B cell (primary cell): ENCODE measurements around the gene PIH1D1. TPM values are rescaled to one million over a fixed set of nuclear protein-coding genes. Genes with fewer than 3 reads are reported as not detected.
A peak's percentile ranks its signal among the peaks of the same experiment; 100 is the strongest.

Experiments
- ATAC-seq: fragments of 200-7000 bp; cut with Tn5 transposase; one replicate; pipeline ENCODE4 v1.10.0; 2021; ENCODE audit warnings: low read depth, mild to moderate bottlenecking, moderate number of reproducible peaks, moderate library complexity
- CTCF ChIA-PET: fragments of 350-600 bp; sonication (Branson Sonifier 250); formaldehyde crosslinking; loops from one replicate; lab custom pipeline; 2021; ENCODE audit warnings: antibody characterized with exemption, inconsistent platforms; lab: Charles Lee
- POLR2A ChIA-PET: fragments of 350-600 bp; sonication (Branson Sonifier 250); formaldehyde crosslinking; loops from one replicate; lab custom pipeline; 2021; ENCODE audit warnings: antibody characterized with exemption; lab: Charles Lee
- DNase-seq: peaks from one replicate; pipeline ENCODE4 v3.0.0; 2013
- H2AFZ ChIP-seq: 2 replicates; pipeline ENCODE4 v1.6.1; 2012; ENCODE audit warnings: mild to moderate bottlenecking, low read depth, low read length; ENCODE audit not compliant: insufficient read depth, poor library complexity, severe bottlenecking
- H3K27ac ChIP-seq, 2 donors: 1 replicate in 1 of 2; 2 replicates in 1 of 2; pipeline ENCODE4 v1.5.1; 2012 to 2013; ENCODE audit warnings: low read length in 2 of 2, mild to moderate bottlenecking in 2 of 2, moderate library complexity in 1 of 2
- H3K27me3 ChIP-seq, 4 experiments: fragments of 200-600 bp in 1 of 4; sonication (generic) in 1 of 4; replicated peaks in 1 of 4; 1 replicate in 2 of 4; 2 replicates in 2 of 4; pipeline versions ENCODE4 v1.6.1 to v1.7.0; 2013 to 2016; ENCODE audit warnings: low read length in 3 of 4, mild to moderate bottlenecking in 2 of 4, mixed read lengths in 1 of 4, moderate library complexity in 1 of 4; ENCODE audit not compliant: insufficient read depth in 4 of 4, control insufficient read depth in 3 of 4; ENCODE audit errors: control extremely low read depth in 1 of 4
- H3K36me3 ChIP-seq, 2 experiments: replicated peaks in 1 of 2; 1 replicate in 1 of 2; 2 replicates in 1 of 2; pipeline versions ENCODE4 v1.6.1 to v1.7.1; 2013; ENCODE audit warnings: low read length in 1 of 2; ENCODE audit not compliant: insufficient read depth in 2 of 2, control insufficient read depth in 1 of 2; ENCODE audit errors: control extremely low read depth in 1 of 2, extremely low read depth in 1 of 2
- H3K4me1 ChIP-seq, 2 donors: fragments of 200-600 bp in 1 of 2; sonication (generic) in 1 of 2; 1 replicate in 1 of 2; 2 replicates in 1 of 2; pipeline versions ENCODE4 v1.5.1 to v1.6.1; 2013 to 2017; ENCODE audit warnings: low read length in 2 of 2; ENCODE audit not compliant: control insufficient read depth in 2 of 2, insufficient read depth in 2 of 2
- H3K4me2 ChIP-seq: replicated peaks from 2 replicates; pipeline ENCODE3; 2012; ENCODE audit warnings: mild to moderate bottlenecking, low read depth, low read length; ENCODE audit not compliant: poor library complexity, severe bottlenecking
- H3K4me3 ChIP-seq, 5 experiments: fragments of 200-600 bp in 1 of 5; sonication (generic) in 1 of 5; 1 replicate in 3 of 5; 2 replicates in 2 of 5; pipeline versions ENCODE4 v1.5.1 to v1.7.0; 2011 to 2016; ENCODE audit warnings: low read length in 4 of 5, mild to moderate bottlenecking in 4 of 5, low read depth in 2 of 5, control low read depth in 1 of 5, moderate library complexity in 1 of 5; ENCODE audit not compliant: insufficient read depth in 1 of 5; ENCODE audit errors: control extremely low read depth in 1 of 5, extremely low read depth in 1 of 5
- H3K79me2 ChIP-seq: fragments of 200-600 bp; sonication (generic); one replicate; pipeline ENCODE4 v1.6.0; 2016; ENCODE audit warnings: low read length; ENCODE audit not compliant: control insufficient read depth, insufficient read depth
- H3K9ac ChIP-seq: fragments of 200-600 bp; sonication (generic); 2 replicates; pipeline ENCODE4 v1.6.1; 2017; ENCODE audit warnings: mild to moderate bottlenecking, low read length, moderate library complexity
- H3K9me3 ChIP-seq, 3 donors: one replicate each; pipeline versions ENCODE4 v1.6.1 to v1.7.1; 2013; ENCODE audit warnings: low read length in 2 of 3; ENCODE audit not compliant: control insufficient read depth in 2 of 3, insufficient read depth in 1 of 3; ENCODE audit errors: control extremely low read depth in 1 of 3
- H4K20me1 ChIP-seq: 2 replicates; pipeline ENCODE4 v1.6.0; 2012; ENCODE audit warnings: mild to moderate bottlenecking, low read length; ENCODE audit not compliant: insufficient read depth, control insufficient read depth, poor library complexity, severe bottlenecking
- H3K27ac Mint-ChIP-seq: one replicate; pipeline ENCODE4 v1.8.0; 2021; ENCODE audit warnings: mixed read lengths
- H3K27me3 Mint-ChIP-seq: one replicate; pipeline ENCODE4 v1.8.0; 2021; ENCODE audit warnings: mixed read lengths
- H3K4me1 Mint-ChIP-seq: one replicate; pipeline ENCODE4 v1.8.0; 2021; ENCODE audit warnings: mixed read lengths
- H3K4me3 Mint-ChIP-seq: one replicate; pipeline ENCODE4 v1.8.0; 2021; ENCODE audit warnings: mixed read lengths
- H3K9me3 Mint-ChIP-seq: one replicate; pipeline ENCODE4 v1.8.0; 2022; ENCODE audit warnings: mixed read lengths; ENCODE audit not compliant: insufficient read depth
- EZH2 ChIP-seq: IDR thresholded peaks from 2 replicates; pipeline ENCODE4 v1.6.1; 2012; ENCODE audit warnings: borderline replicate concordance, low read depth, mild to moderate bottlenecking, moderate library complexity, low read length; ENCODE audit not compliant: insufficient read depth, poor library complexity, severe bottlenecking
- WGBS: methylation state at CpG from one replicate; pipeline ENCODE4 v1.1.5; 2013; ENCODE audit warnings: missing lambda C conversion rate; ENCODE audit not compliant: insufficient coverage; 5-methylcytosine and 5-hydroxymethylcytosine counted together
- intact Hi-C: fragments of 100-400 bp; cut with micrococcal nuclease; formaldehyde crosslinking; loops from one replicate; pipeline ENCODE4 v1.10.0; 2022
- polyA plus RNA-seq: library from polyadenylated mRNA; depleted of rRNA; stranded (reverse); fragments of >200 nt; gene quantifications from 2 replicates; pipeline ENCODE4 v1.2.3, GENCODE V29; 2012
- total RNA-seq, 2 donors: library from RNA; stranded (reverse); fragments of 120-200 nt in 1 of 2; gene quantifications; 1 replicate in 1 of 2; 2 replicates in 1 of 2; pipeline versions ENCODE4 v1.2.3 to v1.2.4, GENCODE V29; 2013 to 2022
- TF ChIP-seq, protein P1 (sequence below): fragments of 200-600 bp; IDR thresholded peaks from one replicate; pipeline ENCODE4 v1.8.0; 2022; ENCODE audit warnings: antibody characterized with exemption, mild to moderate bottlenecking

Gene PIH1D1
- total and polyA plus RNA-seq, 2 donors (not counting 1 experiment from before 2014, with no cell fraction given) = 158 to 184 TPM

- H3K4me1 ChIP-seq = peaks cover 30 to 55% of the 10 kb centered on the region in 2 donors
- H3K4me3 Mint-ChIP-seq = peak overlapping the region; percentile 98
- WGBS = 0% methylated on average over 6 of the region's 11 CpGs
Observed at GRCh38 chr19:49496574-49497008, 45.0 kb upstream of the PIH1D1 start.

More at GRCh38 chr19:49496574-49497008, 45.0 kb upstream of the PIH1D1 start:
- ATAC-seq = no peak
- DNase-seq = no peak
- Histone ChIP-seq H3K79me2 (peaks cover 42% of the 10 kb centered on the region), H3K27me3 (no peaks in the 10 kb centered on the region), H4K20me1 (peaks cover 39% of the 10 kb centered on the region), H2AFZ (peak overlapping the region; percentile 64), H3K4me2 (peak overlapping the region; percentile 81), H3K9me3 (peaks cover 0 to 5% (median 0%) of the 10 kb centered on the region in 3 donors), H3K4me3 (peak overlapping the region; percentile 74 to 99 (median 98)), H3K36me3 (peaks cover 7 to 47% of the 10 kb centered on the region in 2 experiments), H3K9ac (peak overlapping the region; percentile 98), H3K27ac (peak overlapping the region; percentile 97 to 99)
- Mint-ChIP-seq H3K27ac (peak overlapping the region; percentile 99), H3K27me3 (no peaks in the 10 kb centered on the region), H3K4me1 (peaks cover 68% of the 10 kb centered on the region), H3K9me3 (no peaks in the 10 kb centered on the region)
- CTCF ChIA-PET = interaction anchor here (1.2 kb wide), 2 partner anchors 20 to 184 kb away, joined by 3 to 4 read pairs; no protein-coding TSS in a partner anchor
- POLR2A ChIA-PET = interaction anchor here (0.6 to 1.9 kb wide), 15 partner anchors 9 to 865 kb away, joined by 3 to 17 read pairs (median 5); partner anchors contain the start of genes ALDH16A1, FLT3LG, PIH1D1 and RCN3
- intact Hi-C loops = loop anchor here (1.0 to 5.0 kb wide), 7 partner anchors 9 to 372 kb away; partner anchors contain the start of genes AP2A1, PIH1D1, PRMT1 and RPL13A
- TF ChIP-seq EZH2 = no peak
- TF ChIP-seq, protein P1, sequence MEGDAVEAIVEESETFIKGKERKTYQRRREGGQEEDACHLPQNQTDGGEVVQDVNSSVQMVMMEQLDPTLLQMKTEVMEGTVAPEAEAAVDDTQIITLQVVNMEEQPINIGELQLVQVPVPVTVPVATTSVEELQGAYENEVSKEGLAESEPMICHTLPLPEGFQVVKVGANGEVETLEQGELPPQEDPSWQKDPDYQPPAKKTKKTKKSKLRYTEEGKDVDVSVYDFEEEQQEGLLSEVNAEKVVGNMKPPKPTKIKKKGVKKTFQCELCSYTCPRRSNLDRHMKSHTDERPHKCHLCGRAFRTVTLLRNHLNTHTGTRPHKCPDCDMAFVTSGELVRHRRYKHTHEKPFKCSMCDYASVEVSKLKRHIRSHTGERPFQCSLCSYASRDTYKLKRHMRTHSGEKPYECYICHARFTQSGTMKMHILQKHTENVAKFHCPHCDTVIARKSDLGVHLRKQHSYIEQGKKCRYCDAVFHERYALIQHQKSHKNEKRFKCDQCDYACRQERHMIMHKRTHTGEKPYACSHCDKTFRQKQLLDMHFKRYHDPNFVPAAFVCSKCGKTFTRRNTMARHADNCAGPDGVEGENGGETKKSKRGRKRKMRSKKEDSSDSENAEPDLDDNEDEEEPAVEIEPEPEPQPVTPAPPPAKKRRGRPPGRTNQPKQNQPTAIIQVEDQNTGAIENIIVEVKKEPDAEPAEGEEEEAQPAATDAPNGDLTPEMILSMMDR = no peak
